T-cell (primary cell): Measurements from ENCODE around the gene PRELID3B. TPM values are rescaled to one million over a fixed set of nuclear protein-coding genes. Genes with fewer than 3 reads are reported as not detected.

Experiments
- ATAC-seq, 4 experiments: fragments of 200-7000 bp in 3 of 4; fragments of 150-1000 bp in 1 of 4; cut with Tn5 transposase; replicated peaks in 1 of 4; 1 replicate in 3 of 4; 2 replicates in 1 of 4; pipeline ENCODE4 v1.10.0; 2021; ENCODE audit warnings: moderate library complexity in 3 of 4, mild to moderate bottlenecking in 2 of 4, moderate number of reproducible peaks in 1 of 4
- CTCF ChIA-PET, 2 donors: fragments of 300-600 bp; sonication (Branson Sonifier 250); formaldehyde crosslinking; loops; one replicate each; lab custom pipeline; 2022; ENCODE audit warnings: antibody characterized with exemption in 2 of 2; lab: Charles Lee
- POLR2A ChIA-PET, 2 donors: fragments of 300-600 bp; sonication (Branson Sonifier 250); formaldehyde crosslinking; loops; one replicate each; lab custom pipeline; 2022; ENCODE audit warnings: antibody characterized with exemption in 2 of 2; lab: Charles Lee
- DNase-seq, 35 experiments: peaks; one replicate each; pipeline versions ENCODE4 v3.0.0 to v3.0.0-alpha.2; 2013 to 2023
- H3K27ac ChIP-seq: one replicate; pipeline ENCODE4 v1.5.1; 2013; ENCODE audit warnings: low read length
- H3K27me3 ChIP-seq, 2 experiments: replicated peaks in 1 of 2; 1 replicate in 1 of 2; 2 replicates in 1 of 2; pipeline versions ENCODE4 v1.6.1 to v1.7.0; 2013; ENCODE audit warnings: low read length in 1 of 2, mixed read lengths in 1 of 2; ENCODE audit not compliant: control insufficient read depth in 2 of 2, insufficient read depth in 2 of 2; ENCODE audit errors: extremely low read depth in 1 of 2
- H3K36me3 ChIP-seq, 2 donors: 1 replicate in 1 of 2; 2 replicates in 1 of 2; pipeline versions ENCODE4 v1.6.1 to v1.7.0; 2013; ENCODE audit warnings: low read length in 1 of 2; ENCODE audit not compliant: control insufficient read depth in 2 of 2, insufficient read depth in 1 of 2; ENCODE audit errors: extremely low read depth in 1 of 2
- H3K4me1 ChIP-seq, 2 experiments: 1 replicate in 1 of 2; 2 replicates in 1 of 2; pipeline versions ENCODE4 v1.6.1 to v1.7.0; 2013; ENCODE audit warnings: low read length in 2 of 2, mixed read lengths in 1 of 2; ENCODE audit not compliant: insufficient read depth in 2 of 2, control insufficient read depth in 1 of 2; ENCODE audit errors: extremely low read depth in 1 of 2
- H3K4me3 ChIP-seq, 2 donors: 1 replicate in 1 of 2; 2 replicates in 1 of 2; pipeline versions ENCODE4 v1.5.1 to v1.7.0; 2013; ENCODE audit warnings: mild to moderate bottlenecking in 2 of 2, low read length in 1 of 2, moderate library complexity in 1 of 2; ENCODE audit not compliant: control insufficient read depth in 1 of 2; ENCODE audit errors: extremely low read depth in 1 of 2
- H3K9me3 ChIP-seq: 2 replicates; pipeline ENCODE4 v1.7.0; 2013
- H3K27ac Mint-ChIP-seq, 2 donors: one replicate each; pipeline ENCODE4 v1.8.0; 2020 to 2021; ENCODE audit warnings: mild to moderate bottlenecking in 2 of 2, mixed read lengths in 2 of 2
- H3K27me3 Mint-ChIP-seq, 2 donors: one replicate each; pipeline ENCODE4 v1.8.0; 2021 to 2022; ENCODE audit warnings: mixed read lengths in 2 of 2
- H3K36me3 Mint-ChIP-seq: one replicate; pipeline ENCODE4 v1.8.0; 2021; ENCODE audit warnings: mixed read lengths
- H3K4me1 Mint-ChIP-seq, 3 donors: one replicate each; pipeline ENCODE4 v1.8.0; 2020 to 2022; ENCODE audit warnings: mixed read lengths in 3 of 3, mild to moderate bottlenecking in 1 of 3
- H3K4me3 Mint-ChIP-seq, 3 donors: one replicate each; pipeline ENCODE4 v1.8.0; 2020 to 2022; ENCODE audit warnings: mild to moderate bottlenecking in 3 of 3, mixed read lengths in 3 of 3, moderate library complexity in 3 of 3
- H3K9me3 Mint-ChIP-seq, 3 donors: one replicate each; pipeline ENCODE4 v1.8.0; 2020 to 2022; ENCODE audit warnings: mixed read lengths in 3 of 3
- WGBS: methylation state at CpG from one replicate; pipeline ENCODE4 v1.1.5; 2013; ENCODE audit warnings: missing lambda C conversion rate; ENCODE audit not compliant: insufficient coverage; 5-methylcytosine and 5-hydroxymethylcytosine counted together
- total RNA-seq, 35 experiments: library from RNA in 6 of 35; stranded (reverse) in 6 of 35; fragments of 120-200 nt in 1 of 35; gene quantifications; one replicate each; pipeline versions ENCODE4 v1.2.1 to v1.2.4 and lab custom pipeline; 2013 to 2026

The PRELID3B gene
- total RNA-seq, 5 donors from 2014 or later (not counting 1 experiment from before 2014, with no cell fraction given) = 41.4 to 49.0 (median 43.6) TPM

DNA sequence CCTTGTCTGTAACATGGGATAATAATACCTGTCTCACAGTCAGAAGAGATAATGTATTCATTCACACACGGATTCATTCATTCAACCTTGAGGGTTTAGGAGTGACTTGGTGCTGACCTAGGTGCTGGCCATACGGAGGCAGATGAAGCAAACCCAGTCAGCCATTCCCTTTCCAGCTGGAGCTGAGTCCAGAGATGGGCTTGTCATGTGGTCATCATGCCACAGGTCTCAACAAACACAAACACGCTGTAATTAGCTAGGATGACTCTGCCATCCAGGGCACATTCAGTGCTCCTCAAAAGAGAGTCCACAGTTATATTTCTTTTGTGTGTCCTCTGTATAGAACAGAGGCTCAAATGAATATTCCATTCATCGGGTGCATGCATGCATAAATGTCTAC lies 19.5 kb upstream of the PRELID3B start:
- no peak overlapping the region for H3K4me3 Mint-ChIP-seq
- DNase-seq (no peak), ATAC-seq (no peak)
- H3K9me3 Mint-ChIP-seq = no peaks in the 10 kb centered on the region
- Histone ChIP-seq H3K9me3 (peaks cover 2% of the 10 kb centered on the region), H3K27ac (no peak overlapping the region), H3K4me1 (no peaks in the 10 kb centered on the region), H3K4me3 (no peak overlapping the region), H3K36me3 (no peaks in the 10 kb centered on the region), H3K27me3 (peaks cover 7 to 8% of the 10 kb centered on the region in 2 experiments)
- POLR2A ChIA-PET = no interaction called here
- no peaks in the 10 kb centered on the region for H3K4me1 Mint-ChIP-seq
- CTCF ChIA-PET = no interaction called here
- no peaks in the 10 kb centered on the region for H3K36me3 Mint-ChIP-seq
- H3K27me3 Mint-ChIP-seq = peaks cover 0 to 14% of the 10 kb centered on the region in 2 donors
- 72% methylated on average over 2 of the region's 4 CpGs for WGBS
- H3K27ac Mint-ChIP-seq = no peak overlapping the region

DNA sequence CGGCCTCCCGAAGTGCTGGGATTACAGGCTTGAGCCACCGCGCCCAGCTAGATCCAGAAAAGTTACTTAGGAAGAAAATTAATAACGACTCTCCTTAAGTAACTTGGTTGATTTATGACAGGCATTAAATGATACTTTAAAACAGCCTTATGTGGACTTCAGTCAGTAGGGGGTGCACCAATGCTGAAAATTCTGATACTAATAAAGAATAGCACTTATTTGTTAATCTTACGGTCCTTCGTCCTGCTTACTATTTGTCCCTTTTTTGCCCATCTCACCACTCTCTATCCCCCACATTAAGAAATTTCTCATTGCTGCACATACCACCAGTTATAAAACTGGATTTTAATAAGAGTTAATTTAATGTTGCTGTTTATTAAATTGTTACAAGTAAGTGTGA lies 12.7 kb upstream of the PRELID3B start:
- POLR2A ChIA-PET = interaction anchor here in 1 of 2 donors (0.6 kb wide), 1 partner anchor 167 kb away, joined by 3 read pairs; no protein-coding TSS in a partner anchor

DNA sequence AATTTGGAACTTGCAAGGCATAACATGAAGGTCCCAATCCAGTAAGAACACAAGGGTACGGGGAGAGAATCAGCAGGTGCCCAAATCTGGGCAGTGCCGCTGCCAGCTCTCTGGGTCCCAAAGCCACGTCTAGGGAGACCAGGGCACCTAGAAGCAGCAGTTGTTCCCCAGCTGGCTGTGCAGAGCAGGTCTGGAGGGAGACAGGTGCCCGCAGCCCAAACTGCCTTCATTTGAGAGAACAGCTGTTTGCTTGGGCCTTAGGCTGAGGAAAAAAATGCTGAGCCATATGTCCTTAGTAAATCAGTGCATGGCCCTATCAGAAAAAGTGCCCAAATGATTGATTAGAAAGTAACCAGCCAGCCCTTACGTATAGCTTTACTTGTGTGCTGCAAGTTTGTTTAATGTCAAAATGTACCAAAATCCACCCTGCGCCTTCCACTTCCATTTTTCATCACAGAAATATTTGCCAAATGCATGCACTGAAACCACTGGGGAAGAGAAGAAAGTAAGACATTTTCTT lies 9.1 kb upstream of the PRELID3B start:
- H3K4me3 ChIP-seq = no peak overlapping the region
- POLR2A ChIA-PET = interaction anchor here in 1 of 2 donors (0.5 kb wide), 1 partner anchor 646 kb away, joined by 10 read pairs; no protein-coding TSS in a partner anchor
- H3K4me1 Mint-ChIP-seq = peaks cover 6 to 10% (median 6%) of the 10 kb centered on the region in 3 donors
- no peaks in the 10 kb centered on the region for H3K4me1 ChIP-seq
- H3K27me3 ChIP-seq = peaks cover 0 to 9% of the 10 kb centered on the region in 2 experiments
- DNase-seq = no peak
- H3K36me3 Mint-ChIP-seq = no peaks in the 10 kb centered on the region
- H3K36me3 ChIP-seq = no peaks in the 10 kb centered on the region
- no peaks in the 10 kb centered on the region for H3K9me3 ChIP-seq
- ATAC-seq = no peak
- CTCF ChIA-PET = no interaction called here
- H3K4me3 Mint-ChIP-seq = no peak overlapping the region
- H3K27me3 Mint-ChIP-seq = peaks cover 13 to 32% of the 10 kb centered on the region in 2 donors
- H3K27ac Mint-ChIP-seq = no peak overlapping the region
- H3K9me3 Mint-ChIP-seq = no peaks in the 10 kb centered on the region
- H3K27ac ChIP-seq = no peak overlapping the region
- whole genome bisulfite sequencing = 92% methylated on average over 5 of the region's 6 CpGs

More for the DNA sequence above, 12.7 kb upstream of the PRELID3B start:
- WGBS = no CpG with 5 or more reads among the region's 7 CpGs
- H3K27me3 ChIP-seq = peaks cover 0 to 11% of the 10 kb centered on the region in 2 experiments
- H3K27ac ChIP-seq = no peak overlapping the region
- H3K4me3 Mint-ChIP-seq = no peak overlapping the region
- no peaks in the 10 kb centered on the region for H3K36me3 ChIP-seq
- no peak for ATAC-seq
- no peaks in the 10 kb centered on the region for H3K9me3 ChIP-seq
- H3K9me3 Mint-ChIP-seq = no peaks in the 10 kb centered on the region
- H3K27me3 Mint-ChIP-seq = peaks cover 13 to 25% of the 10 kb centered on the region in 2 donors
- no peak overlapping the region for H3K27ac Mint-ChIP-seq
- no peak overlapping the region for H3K4me3 ChIP-seq
- peak in 7 of 35 experiments; percentile 2 to 55 (median 11) for DNase-seq
- H3K4me1 Mint-ChIP-seq = peaks cover 0 to 2% (median 0%) of the 10 kb centered on the region in 3 donors
- H3K4me1 ChIP-seq = no peaks in the 10 kb centered on the region
- H3K36me3 Mint-ChIP-seq = no peaks in the 10 kb centered on the region
- CTCF ChIA-PET = interaction anchor here in 1 of 2 donors (0.6 to 1.1 kb wide), 4 partner anchors 94 to 441 kb away, joined by 3 to 5 read pairs (median 3); no protein-coding TSS in a partner anchor

DNA sequence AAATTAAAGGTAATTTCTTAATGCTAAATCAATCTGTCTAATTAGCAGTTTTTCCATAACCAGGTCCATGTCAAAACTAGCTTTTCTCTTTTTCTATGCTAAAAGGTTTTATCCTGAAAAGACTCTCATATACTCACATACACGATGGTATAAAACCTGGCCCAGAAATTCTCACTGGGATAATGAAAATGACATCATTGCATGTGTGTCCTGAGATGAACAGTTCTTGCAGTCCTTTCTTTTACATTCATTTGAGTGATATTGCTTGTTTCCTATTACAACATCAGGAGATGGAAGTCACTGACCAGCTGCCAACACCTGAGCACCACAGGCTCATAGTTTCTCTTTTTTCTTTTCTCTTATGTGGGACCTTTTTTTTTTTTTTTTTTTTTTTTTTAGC lies 7.9 kb upstream of the PRELID3B start:
- no peak for ATAC-seq
- no peak for DNase-seq
- Mint-ChIP-seq H3K9me3 (no peaks in the 10 kb centered on the region), H3K27me3 (peaks cover 13 to 27% of the 10 kb centered on the region in 2 donors), H3K4me3 (no peak overlapping the region), H3K27ac (no peak overlapping the region), H3K36me3 (no peaks in the 10 kb centered on the region), H3K4me1 (peaks cover 6 to 10% (median 6%) of the 10 kb centered on the region in 3 donors)
- H3K36me3 ChIP-seq = no peaks in the 10 kb centered on the region
- WGBS = no CpG with 5 or more reads among the region's 1 CpG
- H3K9me3 ChIP-seq = no peaks in the 10 kb centered on the region
- POLR2A ChIA-PET = interaction anchor here in 1 of 2 donors (0.6 kb wide), 1 partner anchor 107 kb away, joined by 8 read pairs; no protein-coding TSS in a partner anchor
- H3K27ac ChIP-seq = no peak overlapping the region
- no peaks in the 10 kb centered on the region for H3K4me1 ChIP-seq
- CTCF ChIA-PET = interaction anchor here (0.5 to 0.7 kb wide), 2 partner anchors 21 to 57 kb away, joined by 3 to 6 read pairs; no protein-coding TSS in a partner anchor
- H3K4me3 ChIP-seq = no peak overlapping the region
- peaks cover 0 to 9% of the 10 kb centered on the region in 2 experiments for H3K27me3 ChIP-seq

DNA sequence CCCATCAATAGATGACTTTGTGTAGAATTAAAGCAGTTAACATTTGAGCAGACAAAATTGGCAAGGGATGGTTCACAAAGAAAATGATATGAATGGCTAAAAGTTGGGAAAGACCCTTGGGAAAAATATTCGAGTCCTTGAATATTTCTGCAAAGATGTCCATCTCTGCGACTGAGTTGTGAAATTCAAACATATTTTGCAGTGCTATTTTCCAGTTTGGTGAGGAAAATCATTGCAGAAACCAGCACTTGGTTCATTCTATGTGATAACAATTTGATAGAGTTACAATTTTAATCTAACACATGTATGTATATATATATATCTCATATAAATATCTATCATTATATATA lies 6.1 kb upstream of the PRELID3B start:
- WGBS = 71% methylated on average over 1 of the region's 2 CpGs
- no peaks in the 10 kb centered on the region for H3K36me3 ChIP-seq
- POLR2A ChIA-PET = no interaction called here
- Mint-ChIP-seq H3K9me3 (no peaks in the 10 kb centered on the region), H3K4me3 (no peak overlapping the region), H3K27ac (no peak overlapping the region), H3K36me3 (no peaks in the 10 kb centered on the region), H3K4me1 (peaks cover 13 to 21% (median 16%) of the 10 kb centered on the region in 3 donors), H3K27me3 (peaks cover 13 to 18% of the 10 kb centered on the region in 2 donors)
- ATAC-seq (no peak), DNase-seq (no peak)
- peaks cover 0 to 9% of the 10 kb centered on the region in 2 experiments for H3K27me3 ChIP-seq
- no peaks in the 10 kb centered on the region for H3K9me3 ChIP-seq
- peaks cover 3 to 7% of the 10 kb centered on the region in 2 experiments for H3K4me1 ChIP-seq
- H3K4me3 ChIP-seq = no peak overlapping the region
- no peak overlapping the region for H3K27ac ChIP-seq
- CTCF ChIA-PET = no interaction called here

DNA sequence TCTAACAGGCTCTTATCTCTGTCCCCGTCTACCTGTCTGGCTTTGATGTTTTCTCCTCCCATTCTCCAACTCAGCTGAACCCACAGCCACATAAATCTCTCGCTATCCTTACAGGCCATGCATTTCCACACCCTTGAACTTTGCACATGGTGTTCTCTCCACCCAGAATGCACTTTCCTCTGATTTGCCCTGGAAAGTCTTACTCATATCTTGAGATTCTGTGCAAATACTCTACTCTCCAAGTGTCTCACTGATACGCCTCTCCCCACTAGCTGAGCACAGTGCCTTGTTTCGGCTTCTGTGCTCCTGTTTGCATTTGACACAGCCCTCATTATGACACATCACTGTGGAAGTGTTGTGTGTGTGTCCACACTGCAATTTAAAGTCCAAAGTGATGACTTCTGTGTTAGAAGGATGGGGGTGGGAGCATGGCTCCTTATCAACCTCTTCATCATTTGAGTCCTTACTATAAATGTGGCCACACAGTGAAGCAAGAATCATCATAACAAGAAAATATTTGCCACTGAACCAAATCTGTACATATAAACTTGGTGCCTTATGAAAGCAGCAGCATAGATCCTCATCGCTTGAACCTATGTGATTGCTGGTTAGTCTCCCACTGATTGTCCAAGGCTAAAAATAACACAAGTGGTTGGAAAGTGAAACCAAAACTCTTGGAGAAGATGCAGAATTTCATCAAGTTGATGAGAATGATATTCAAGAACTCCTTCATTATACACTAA lies 5.5 kb upstream of the PRELID3B start:
- CTCF ChIA-PET = no interaction called here
- peaks cover 0 to 9% of the 10 kb centered on the region in 2 experiments for H3K27me3 ChIP-seq
- no peaks in the 10 kb centered on the region for H3K36me3 ChIP-seq
- peaks cover 19 to 27% (median 21%) of the 10 kb centered on the region in 3 donors for H3K4me1 Mint-ChIP-seq
- POLR2A ChIA-PET = no interaction called here
- H3K27ac Mint-ChIP-seq = no peak overlapping the region
- H3K27ac ChIP-seq = no peak overlapping the region
- H3K4me3 ChIP-seq = no peak overlapping the region
- peaks cover 7 to 9% of the 10 kb centered on the region in 2 experiments for H3K4me1 ChIP-seq
- H3K9me3 ChIP-seq = no peaks in the 10 kb centered on the region
- DNase-seq (no peak), ATAC-seq (no peak)
- H3K36me3 Mint-ChIP-seq = no peaks in the 10 kb centered on the region
- peaks cover 9 to 16% of the 10 kb centered on the region in 2 donors for H3K27me3 Mint-ChIP-seq
- H3K4me3 Mint-ChIP-seq = no peak overlapping the region
- 44% methylated on average over 2 of the region's 5 CpGs for WGBS
- H3K9me3 Mint-ChIP-seq = no peaks in the 10 kb centered on the region
